Measurements from ENCODE around the gene TBC1D9.

GRCh38 chr4:140753329-140753728 lies 2.9 kb downstream of the TBC1D9 start:
- TF ChIP-seq CTCF (IDR thresholded peaks at IDR 0.05) (no peak), POLR2A (IDR thresholded peaks at IDR 0.05) (no peak)

Data from right lobe of liver (tissue), 4 donors.